ENCODE results near the gene SYCP1.

GRCh38 chr1:114901814-114902213 is 47.2 kb downstream of the SYCP1 start:
- no peak for TF ChIP-seq CTCF (IDR thresholded peaks at IDR 0.05; ENCODE audit: poor library complexity)
- no peak for TF ChIP-seq EZH2 (IDR thresholded peaks at IDR 0.05; ENCODE audit: borderline replicate concordance)
- TF ChIP-seq EZH2phosphoT487 (IDR thresholded peaks at IDR 0.05; ENCODE audit: low read depth, severe bottlenecking, unreplicated experiment), result no peak
